Left renal cortex interstitium (tissue), 4 donors: ENCODE results near the gene POMGNT1. TPM values are rescaled to one million over a fixed set of nuclear protein-coding genes. Genes with fewer than 3 reads are reported as not detected.

Experiments used
- DNase-seq, 4 donors: peaks; one replicate each; pipeline ENCODE4 v3.0.0-alpha.2; 2013; ENCODE audit warnings: low read depth in 4 of 4, low spot score in 2 of 4, missing footprints in 1 of 4
- polyA plus RNA-seq, 4 donors: library from polyadenylated mRNA; unstranded; fragments of 120-200 nt; gene quantifications; one replicate each; pipeline ENCODE4 v1.2.1, GENCODE V29; 2013; ENCODE audit not compliant: insufficient read length in 4 of 4

Gene POMGNT1
- polyA plus RNA-seq, 4 donors, result 70.0 to 94.5 (median 84.7) TPM

- DNase-seq, result no peak
Measured at GRCh38 chr1:46184920-46185658, 13.1 kb downstream of the POMGNT1 start.

GRCh38 chr1:46183926-46184557 lies 14.2 kb downstream of the POMGNT1 start:
- no peak for DNase-seq

GRCh38 chr1:46183079-46183847 lies 15.0 kb downstream of the POMGNT1 start:
- no peak for DNase-seq

GRCh38 chr1:46181343-46182260 lies 16.6 kb downstream of the POMGNT1 start:
- DNase-seq, result no peak

- no peak for DNase-seq
Measured at GRCh38 chr1:46180082-46180616, 18.1 kb downstream of the POMGNT1 start.

GRCh38 chr1:46179138-46180081 lies 18.8 kb downstream of the POMGNT1 start:
- peak in 1 of 4 donors; percentile 92 for DNase-seq

GRCh38 chr1:46176211-46176865 lies 21.9 kb downstream of the POMGNT1 start, which contains the start of gene P3R3URF:
P3R3URF (minus strand) TSS chr1:46176488; CDS start chr1:46176471, 17 bp downstream.
- DNase-seq, result no peak

GRCh38 chr1:46175243-46175642 lies 23.0 kb downstream of the POMGNT1 start:
- no peak for DNase-seq

GRCh38 chr1:46174448-46175231 lies 23.6 kb downstream of the POMGNT1 start, which contains the start of gene TSPAN1:
TSPAN1 (plus strand) TSS chr1:46175087; CDS start chr1:46181108, 6,021 bp downstream.
- no peak for DNase-seq

- no peak for DNase-seq
Measured at GRCh38 chr1:46173361-46173856, 24.8 kb downstream of the POMGNT1 start.

- no peak for DNase-seq
Measured at GRCh38 chr1:46172321-46172720, 25.9 kb downstream of the POMGNT1 start.

- DNase-seq, result no peak
Measured at GRCh38 chr1:46171871-46172270, 26.4 kb downstream of the POMGNT1 start.

GRCh38 chr1:46171351-46171750 lies 26.9 kb downstream of the POMGNT1 start:
- no peak for DNase-seq

GRCh38 chr1:46169811-46170454 lies 28.3 kb downstream of the POMGNT1 start:
- no peak for DNase-seq

GRCh38 chr1:46168477-46168876 lies 29.8 kb downstream of the POMGNT1 start:
- DNase-seq, result no peak

- DNase-seq, result no peak
Measured at GRCh38 chr1:46166521-46167462, 31.4 kb downstream of the POMGNT1 start.
